Measurements from ENCODE around the gene SPON1. TPM values are rescaled to one million over a fixed set of nuclear protein-coding genes. Genes with fewer than 3 reads are reported as not detected.
"Not testable (repeated sequence)": the region's sequence is repeated elsewhere in the genome, so short reads cannot be mapped to it uniquely, and the experiment has no call there.

The SPON1 gene
- total RNA-seq (2014; rRNA removed; shearing (Covaris generic)) = not detected in 2 replicates
- not detected in 2 replicates for polyA plus RNA-seq (2015; cell fraction: cytosol; rRNA removed)
- not detected in 2 replicates for polyA plus RNA-seq (2015; cell fraction: nucleus; rRNA removed)

- no peak for DNase-seq (ENCODE audit: low read depth, low spot score)
- in situ Hi-C loops (cut with HindIII; ENCODE audit: low pct_unique_long_range_greater_than_20kb, low sequenced_read_pairs) = no loop called here
Measured at GRCh38 chr11:13962562-13963168, at the start of gene SPON1. SPON1 (plus strand) TSS chr11:13962723; CDS start chr11:13962905, 182 bp downstream.

GRCh38 chr11:13917264-13917663, 45.3 kb upstream of the SPON1 start:
- in situ Hi-C loops (cut with HindIII; ENCODE audit: low pct_unique_long_range_greater_than_20kb, low sequenced_read_pairs) = no loop called here
- no peak for DNase-seq (ENCODE audit: low read depth, low spot score)

DNA sequence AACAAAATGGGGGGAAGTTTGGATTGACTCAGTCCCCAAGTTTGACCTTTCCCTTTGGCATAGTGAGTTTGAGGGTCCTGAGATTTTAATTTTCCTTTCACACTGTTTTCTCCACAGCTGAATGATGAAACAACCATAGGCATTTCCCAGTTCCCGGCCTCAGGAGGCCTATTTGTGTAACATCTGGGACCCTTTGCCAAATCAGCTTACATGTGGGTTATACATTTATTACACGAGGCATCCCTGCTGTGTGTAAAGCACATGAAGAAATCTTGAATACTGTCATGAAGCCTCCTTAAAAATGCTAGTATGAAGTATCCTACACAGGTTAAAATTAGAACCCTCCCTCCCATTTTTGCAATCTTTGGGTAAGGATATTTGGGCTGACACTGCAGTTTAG, 44.6 kb upstream of the SPON1 start:
- in situ Hi-C loops (cut with HindIII; ENCODE audit: low pct_unique_long_range_greater_than_20kb, low sequenced_read_pairs) = no loop called here
- no peak for DNase-seq (ENCODE audit: low read depth, low spot score)

GRCh38 chr11:13920756-13921155, 41.8 kb upstream of the SPON1 start:
- in situ Hi-C loops (cut with HindIII; ENCODE audit: low pct_unique_long_range_greater_than_20kb, low sequenced_read_pairs) = no loop called here
- DNase-seq (ENCODE audit: low read depth, low spot score) = no peak

GRCh38 chr11:13921545-13921944, 41.0 kb upstream of the SPON1 start:
- no peak for DNase-seq (ENCODE audit: low read depth, low spot score)
- in situ Hi-C loops (cut with HindIII; ENCODE audit: low pct_unique_long_range_greater_than_20kb, low sequenced_read_pairs) = no loop called here

- no peak for DNase-seq (ENCODE audit: low read depth, low spot score)
- in situ Hi-C loops (cut with HindIII; ENCODE audit: low pct_unique_long_range_greater_than_20kb, low sequenced_read_pairs) = no loop called here
Measured at GRCh38 chr11:13923182-13923581, 39.3 kb upstream of the SPON1 start.

DNA sequence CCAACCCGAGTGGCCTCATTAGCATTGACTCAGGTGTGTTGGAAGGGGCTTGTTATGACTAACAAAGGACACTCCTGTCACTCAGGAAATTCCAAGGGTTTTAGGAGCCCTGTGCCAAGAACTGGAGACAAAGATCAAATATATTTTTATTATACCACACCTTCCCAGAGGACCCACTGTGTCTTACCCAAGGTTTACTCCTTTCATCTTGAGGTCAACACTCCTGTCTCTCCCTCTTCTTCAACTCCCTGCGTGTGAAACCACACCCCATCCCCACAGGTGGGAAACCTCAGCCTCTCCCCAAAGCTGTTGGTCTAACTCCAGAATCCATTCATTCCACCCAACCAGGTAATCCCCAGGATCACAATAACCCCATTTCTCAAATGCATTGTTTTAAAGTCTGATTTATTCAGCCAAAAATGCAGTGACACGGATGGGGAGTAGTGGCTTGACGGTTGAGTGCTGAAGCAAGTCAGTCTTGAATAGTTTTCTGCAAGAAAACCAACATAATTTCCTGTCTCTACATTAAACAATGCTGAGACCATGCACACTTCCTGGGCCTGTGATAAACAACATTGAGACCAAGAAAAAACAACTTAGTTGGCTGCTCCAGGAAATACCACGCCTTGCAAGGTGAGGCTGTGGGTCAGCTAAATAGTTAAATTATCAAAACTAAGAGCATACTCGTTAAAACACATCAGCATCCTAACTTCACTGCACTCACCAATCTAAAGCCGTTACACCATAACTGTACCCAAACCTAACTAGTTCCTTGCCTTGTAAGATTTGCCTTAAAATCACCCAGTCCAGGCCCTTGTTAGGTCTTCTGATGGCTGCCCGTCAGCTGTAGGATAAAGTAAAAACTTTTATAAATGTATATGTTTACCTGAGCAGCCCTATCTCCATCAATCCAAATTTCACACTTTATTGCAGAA, 38.5 kb upstream of the SPON1 start:
- DNase-seq (ENCODE audit: low read depth, low spot score) = no peak
- in situ Hi-C loops (cut with HindIII; ENCODE audit: low pct_unique_long_range_greater_than_20kb, low sequenced_read_pairs) = no loop called here

DNA sequence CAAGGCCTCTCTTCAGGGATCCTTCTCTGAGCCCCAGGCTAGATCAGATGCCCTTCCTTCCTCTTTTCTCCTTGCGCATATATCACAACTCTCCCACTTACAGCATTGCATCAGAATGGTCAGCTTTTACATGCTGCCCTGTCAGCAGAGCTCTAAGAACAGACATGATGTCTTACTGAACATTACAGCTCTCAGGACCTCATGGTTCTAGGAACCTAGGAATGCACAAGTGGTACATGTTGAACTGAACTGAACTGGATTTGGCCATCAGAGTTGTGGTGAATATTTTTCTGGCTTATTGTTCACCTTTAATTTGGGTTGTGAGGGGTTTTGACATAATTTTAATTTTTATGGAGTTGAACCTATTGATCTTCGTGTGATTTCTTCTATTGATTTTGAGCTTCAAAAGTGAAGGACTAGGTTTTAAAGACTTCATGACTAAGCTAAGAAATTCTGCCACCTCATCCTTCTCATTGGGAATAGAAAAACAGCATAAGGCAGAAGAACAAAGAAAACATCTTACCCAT, 37.7 kb upstream of the SPON1 start:
- in situ Hi-C loops (cut with HindIII; ENCODE audit: low pct_unique_long_range_greater_than_20kb, low sequenced_read_pairs) = no loop called here
- peak; percentile 3 for DNase-seq (ENCODE audit: low read depth, low spot score)

DNA sequence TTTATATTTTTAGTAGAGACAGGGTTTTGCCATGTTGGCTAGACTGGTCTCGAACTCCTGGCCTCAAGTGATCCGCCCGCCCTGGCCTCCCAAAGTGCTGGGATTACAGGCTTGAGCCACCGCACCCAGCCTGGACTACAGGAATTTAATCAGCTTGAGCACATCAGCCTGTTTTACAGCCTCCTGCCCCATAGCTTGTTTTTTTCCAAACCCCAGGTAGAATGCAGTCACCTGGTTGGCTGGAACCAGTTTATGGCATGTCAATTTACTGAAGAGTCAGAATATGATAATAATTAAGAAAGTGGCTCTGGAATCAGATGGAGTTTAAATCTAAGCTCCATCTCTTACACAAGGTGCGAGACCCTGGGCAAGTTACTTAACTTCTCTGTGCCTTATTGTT, 36.2 kb upstream of the SPON1 start:
- DNase-seq (ENCODE audit: low read depth, low spot score); in situ Hi-C loops (cut with HindIII; ENCODE audit: low pct_unique_long_range_greater_than_20kb, low sequenced_read_pairs): not testable (repeated sequence)

DNA sequence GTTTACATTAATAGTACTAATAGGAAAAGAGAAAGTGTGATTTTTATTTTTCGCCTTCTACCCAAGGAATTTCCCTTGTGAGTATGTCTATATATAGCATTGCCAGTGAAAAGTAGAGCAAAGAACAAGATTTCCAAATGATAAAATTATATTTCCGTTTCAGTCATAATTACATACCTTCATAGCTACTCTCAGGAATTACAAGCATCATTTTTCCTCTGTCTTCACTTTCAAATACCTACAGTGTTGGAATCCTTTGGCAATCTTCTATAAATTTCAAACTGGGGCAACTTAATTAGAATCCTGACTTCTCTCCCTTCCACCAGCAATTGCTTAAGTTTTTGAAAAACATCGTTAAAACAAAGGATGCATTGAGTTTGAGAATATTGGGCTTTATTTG, 35.5 kb upstream of the SPON1 start:
- in situ Hi-C loops (cut with HindIII; ENCODE audit: low pct_unique_long_range_greater_than_20kb, low sequenced_read_pairs) = no loop called here
- no peak for DNase-seq (ENCODE audit: low read depth, low spot score)

DNA sequence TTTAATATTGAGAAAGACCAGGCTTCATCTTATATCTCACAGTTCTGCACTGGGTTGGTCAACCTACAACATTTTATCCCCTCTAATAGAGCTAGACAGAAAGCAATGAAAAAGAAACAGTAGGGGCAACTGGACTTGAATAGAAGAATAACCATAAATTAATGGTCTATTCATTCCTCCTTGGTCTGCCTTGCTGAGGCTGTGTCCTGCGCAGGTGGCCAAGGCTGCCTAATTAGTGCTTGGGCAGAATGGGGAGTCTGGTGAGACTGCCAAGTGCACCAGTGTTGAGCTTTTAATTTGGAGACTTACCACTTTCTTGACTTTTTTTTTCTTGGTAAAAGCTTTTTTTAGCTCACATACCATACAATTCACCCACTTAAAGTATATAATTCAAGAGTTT, 35.0 kb upstream of the SPON1 start:
- in situ Hi-C loops (cut with HindIII; ENCODE audit: low pct_unique_long_range_greater_than_20kb, low sequenced_read_pairs) = no loop called here
- no peak for DNase-seq (ENCODE audit: low read depth, low spot score)

DNA sequence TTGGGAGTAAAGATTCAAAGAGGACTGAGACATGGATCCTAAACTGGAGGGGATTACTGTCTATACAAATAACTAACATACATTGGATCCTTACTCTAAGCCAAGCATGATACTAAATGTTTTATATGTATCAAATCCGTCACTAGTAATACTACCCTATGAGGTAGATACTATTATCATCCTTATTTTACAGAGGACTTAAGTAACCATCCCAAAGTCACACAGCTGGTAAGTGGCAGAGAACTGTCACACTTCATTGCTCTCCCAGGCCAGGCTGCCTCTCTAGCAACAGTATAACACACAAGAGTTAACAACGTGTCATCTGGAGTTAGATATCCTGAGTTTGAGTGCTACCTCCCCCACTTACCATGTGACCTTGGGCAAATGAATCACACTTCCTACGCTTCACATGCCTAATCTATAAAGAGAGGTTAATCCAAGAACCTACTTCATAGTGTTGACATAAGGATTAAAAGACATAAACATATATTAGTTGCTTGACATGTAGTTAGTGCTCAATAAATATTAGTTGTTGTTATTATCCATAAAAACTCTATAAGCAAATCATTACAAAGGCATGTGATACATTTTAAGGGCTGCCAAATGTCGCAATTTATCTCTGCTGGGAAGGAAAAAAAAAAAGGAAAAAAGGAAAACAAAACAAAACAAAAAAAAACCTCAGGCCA, 33.8 kb upstream of the SPON1 start:
- in situ Hi-C loops (cut with HindIII; ENCODE audit: low pct_unique_long_range_greater_than_20kb, low sequenced_read_pairs) = no loop called here
- DNase-seq (ENCODE audit: low read depth, low spot score) = peak; percentile 21

DNA sequence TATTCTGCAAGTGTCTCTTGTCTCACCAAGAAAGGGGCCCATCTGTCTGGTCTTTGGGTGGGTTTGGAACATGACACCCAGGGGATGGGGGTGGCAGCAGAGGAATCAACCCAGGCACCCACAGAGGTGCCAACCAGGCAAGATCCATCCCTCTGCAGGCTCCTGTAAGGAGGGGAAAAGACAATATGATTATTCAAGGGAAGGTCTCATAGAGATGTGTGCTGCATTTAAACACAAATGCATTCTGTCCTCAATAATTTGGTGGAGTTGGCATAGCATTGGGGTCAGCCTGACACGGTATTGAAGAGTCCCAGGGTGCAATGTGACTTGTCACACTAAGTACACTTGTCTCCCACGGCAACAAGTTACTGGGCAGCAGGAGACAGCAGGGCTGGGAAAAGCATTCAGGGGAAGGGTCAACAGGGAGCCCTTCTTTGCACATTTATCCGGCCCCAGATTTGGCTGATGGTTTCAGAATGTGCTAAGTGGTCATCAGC, 33.1 kb upstream of the SPON1 start:
- DNase-seq (ENCODE audit: low read depth, low spot score) = no peak
- in situ Hi-C loops (cut with HindIII; ENCODE audit: low pct_unique_long_range_greater_than_20kb, low sequenced_read_pairs) = no loop called here

DNA sequence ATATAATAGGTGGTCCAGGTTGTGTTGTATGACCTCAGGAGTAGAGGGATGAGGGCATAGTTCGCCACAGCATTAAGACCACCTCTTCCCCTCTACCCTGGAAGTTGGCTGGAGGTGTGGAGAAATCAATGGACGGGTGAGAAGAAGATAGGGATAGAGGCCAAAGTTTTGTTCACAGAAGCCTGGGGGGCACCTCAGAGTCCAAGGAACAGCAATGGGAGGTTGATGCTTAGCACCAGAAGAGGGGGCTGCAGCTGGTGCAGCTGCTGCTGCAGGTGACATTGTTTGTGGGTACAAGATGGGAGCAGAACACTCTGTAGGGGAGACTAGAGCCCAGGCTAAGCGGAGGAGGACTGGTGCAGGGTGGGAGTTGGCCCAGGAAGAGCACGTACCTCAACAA, 31.2 kb upstream of the SPON1 start:
- no peak for DNase-seq (ENCODE audit: low read depth, low spot score)
- in situ Hi-C loops (cut with HindIII; ENCODE audit: low pct_unique_long_range_greater_than_20kb, low sequenced_read_pairs) = no loop called here

- in situ Hi-C loops (cut with HindIII; ENCODE audit: low pct_unique_long_range_greater_than_20kb, low sequenced_read_pairs); DNase-seq (ENCODE audit: low read depth, low spot score): not testable (repeated sequence)
Measured at GRCh38 chr11:13937154-13937553, 25.4 kb upstream of the SPON1 start.

DNA sequence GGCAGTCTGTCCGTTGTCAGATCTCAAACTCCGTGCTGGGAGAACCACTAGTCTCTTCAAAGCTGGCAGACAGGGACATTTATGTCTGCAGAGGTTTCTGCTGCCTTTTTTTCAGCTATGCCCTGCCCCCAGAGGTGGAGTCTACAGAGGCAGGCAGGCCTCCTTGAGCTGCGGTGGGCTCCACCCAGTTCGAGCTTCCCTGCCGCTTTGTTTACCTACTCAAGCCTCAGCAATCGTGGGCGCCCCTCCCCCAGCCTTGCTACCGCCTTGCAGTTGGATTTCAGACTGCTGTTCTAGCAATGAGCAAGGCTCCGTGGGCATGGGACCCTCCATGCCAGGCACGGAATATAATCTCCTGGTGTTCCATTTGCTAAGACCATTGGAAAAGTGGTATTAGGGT, 23.7 kb upstream of the SPON1 start:
- in situ Hi-C loops (cut with HindIII; ENCODE audit: low pct_unique_long_range_greater_than_20kb, low sequenced_read_pairs); DNase-seq (ENCODE audit: low read depth, low spot score): not testable (repeated sequence)

DNA sequence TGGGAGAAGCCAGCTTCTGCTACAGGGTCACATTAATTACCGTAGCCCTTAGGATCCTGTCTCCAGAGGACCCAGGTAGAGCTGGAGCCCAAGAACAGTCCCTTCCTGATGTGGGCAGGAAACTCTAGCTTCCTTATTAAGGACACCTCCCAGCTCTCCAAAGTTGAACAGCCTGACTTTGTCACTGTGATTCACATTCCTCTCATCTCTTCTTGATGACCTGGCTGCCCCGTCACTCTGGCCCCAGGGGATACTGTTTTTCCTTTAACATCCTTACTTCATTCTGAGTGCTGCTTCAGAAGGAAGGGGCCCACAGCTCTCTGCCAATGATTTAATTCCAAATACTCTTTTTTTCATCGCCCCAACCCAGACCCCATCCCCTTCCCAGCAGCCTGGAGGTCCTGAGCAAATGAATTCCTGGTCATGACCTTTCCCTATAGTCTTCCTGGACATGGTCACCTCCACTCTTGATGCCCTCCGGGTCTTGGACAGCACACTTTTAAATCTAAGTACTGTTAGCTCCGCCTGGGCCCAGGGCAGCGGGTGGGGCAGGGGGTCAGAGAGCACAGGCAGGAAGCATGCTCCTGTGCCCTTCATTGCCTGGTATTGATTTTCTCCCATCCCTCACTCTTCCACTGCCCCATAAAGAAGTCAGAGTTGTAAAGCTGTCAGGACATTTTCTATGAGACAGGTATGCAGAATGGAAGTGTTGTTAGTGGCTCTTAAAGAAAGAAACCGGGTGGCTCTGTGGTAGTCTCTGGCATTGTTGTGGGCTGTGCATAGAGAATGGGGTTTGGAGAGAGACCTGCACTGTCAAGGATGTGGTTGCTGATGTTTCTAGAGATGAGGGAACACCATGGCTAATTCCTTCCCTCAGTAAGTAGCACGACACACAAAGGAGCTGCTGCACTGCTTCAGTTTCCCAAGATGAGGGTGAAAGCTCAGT, 22.3 kb upstream of the SPON1 start:
- in situ Hi-C loops (cut with HindIII; ENCODE audit: low pct_unique_long_range_greater_than_20kb, low sequenced_read_pairs) = no loop called here
- DNase-seq (ENCODE audit: low read depth, low spot score) = no peak
